Bronchial epithelial cell (primary cell): ENCODE measurements around the gene ZNF827. TPM values are rescaled to one million over a fixed set of nuclear protein-coding genes. Genes with fewer than 3 reads are reported as not detected.
A peak's percentile ranks its signal among the peaks of the same experiment; 100 is the strongest.

Experiments used
- DNase-seq: peaks from one replicate; pipeline ENCODE4 v3.0.0-alpha.2; 2010; ENCODE audit warnings: low read depth
- FAIRE-seq: peaks from 2 replicates; lab custom pipeline; 2011; peaks lifted over from hg19 to GRCh38; lab: Jason Lieb, UNC
- H3K27me3 ChIP-seq: 2 replicates; pipeline ENCODE4 v1.5.1; 2011; ENCODE audit warnings: low read length; ENCODE audit not compliant: control insufficient read depth, insufficient read depth
- H3K36me3 ChIP-seq: 2 replicates; pipeline ENCODE4 v1.5.1; 2011; ENCODE audit warnings: low read length; ENCODE audit not compliant: control insufficient read depth, insufficient read depth
- H3K4me3 ChIP-seq: 2 replicates; pipeline ENCODE4 v1.5.1; 2011; ENCODE audit warnings: mild to moderate bottlenecking, low read depth, low read length, control low read depth
- total RNA-seq: library from RNA; depleted of rRNA; stranded (reverse); fragments of >200 nt; gene quantifications from 2 replicates; pipeline ENCODE4 v1.2.1, GENCODE V29; 2014
- TF ChIP-seq, protein P1 (sequence below): IDR thresholded peaks from 2 replicates; pipeline ENCODE4 v1.5.1; 2011; ENCODE audit warnings: mild to moderate bottlenecking, moderate library complexity, low read length, control low read depth, inconsistent platforms; ENCODE audit not compliant: insufficient read depth, severe bottlenecking

The ZNF827 gene
- total RNA-seq, 1 donor from 2014 or later, result 2.1 TPM

DNA sequence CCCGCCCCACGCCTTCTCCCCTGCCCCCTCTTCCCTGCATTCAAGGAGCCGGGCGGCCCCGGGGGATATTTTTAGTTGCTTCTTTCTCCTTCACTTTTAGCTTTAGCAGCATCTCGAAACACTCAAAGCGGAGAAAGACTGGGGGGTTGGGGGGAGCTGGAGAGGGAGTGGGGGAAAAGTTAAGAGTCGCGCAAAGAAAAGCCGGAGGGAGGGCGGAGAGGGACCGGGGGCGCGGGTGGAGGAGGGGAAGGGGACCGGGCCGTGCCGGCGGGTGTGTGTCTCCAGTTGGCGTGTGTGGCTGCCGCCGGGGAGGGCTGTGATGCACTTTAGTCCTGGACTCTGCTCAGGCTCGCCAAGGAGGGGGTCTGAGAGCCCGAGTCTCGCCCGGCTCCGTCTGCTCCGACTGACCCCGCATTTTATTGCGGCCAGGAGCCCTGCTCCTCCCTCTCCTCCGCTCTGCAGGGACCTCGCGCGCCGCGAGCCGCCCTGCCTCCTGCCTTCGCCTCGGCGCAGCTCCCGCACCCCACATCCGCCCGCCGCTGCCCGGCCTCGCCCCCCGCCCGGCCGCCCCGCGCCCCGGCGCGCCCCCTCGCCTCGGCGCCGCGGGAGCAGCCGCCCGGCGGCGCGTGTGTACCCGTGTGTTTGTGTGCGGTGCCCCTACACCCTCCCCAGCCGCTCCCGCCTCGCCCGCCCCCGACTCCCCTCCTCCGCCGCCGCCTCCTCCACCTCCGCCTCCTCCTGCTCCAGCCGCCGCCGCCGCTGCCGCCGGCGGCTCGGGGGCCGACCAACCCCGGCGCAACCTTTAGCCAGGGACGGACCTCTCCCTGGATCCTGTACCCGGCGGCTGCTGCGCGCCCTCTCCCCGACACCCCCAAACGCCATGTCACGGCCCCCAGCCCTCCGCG lies 1.4 kb downstream of the ZNF827 start:
- H3K27me3 ChIP-seq, result no peaks in the 10 kb centered on the region
- TF ChIP-seq, protein P1, sequence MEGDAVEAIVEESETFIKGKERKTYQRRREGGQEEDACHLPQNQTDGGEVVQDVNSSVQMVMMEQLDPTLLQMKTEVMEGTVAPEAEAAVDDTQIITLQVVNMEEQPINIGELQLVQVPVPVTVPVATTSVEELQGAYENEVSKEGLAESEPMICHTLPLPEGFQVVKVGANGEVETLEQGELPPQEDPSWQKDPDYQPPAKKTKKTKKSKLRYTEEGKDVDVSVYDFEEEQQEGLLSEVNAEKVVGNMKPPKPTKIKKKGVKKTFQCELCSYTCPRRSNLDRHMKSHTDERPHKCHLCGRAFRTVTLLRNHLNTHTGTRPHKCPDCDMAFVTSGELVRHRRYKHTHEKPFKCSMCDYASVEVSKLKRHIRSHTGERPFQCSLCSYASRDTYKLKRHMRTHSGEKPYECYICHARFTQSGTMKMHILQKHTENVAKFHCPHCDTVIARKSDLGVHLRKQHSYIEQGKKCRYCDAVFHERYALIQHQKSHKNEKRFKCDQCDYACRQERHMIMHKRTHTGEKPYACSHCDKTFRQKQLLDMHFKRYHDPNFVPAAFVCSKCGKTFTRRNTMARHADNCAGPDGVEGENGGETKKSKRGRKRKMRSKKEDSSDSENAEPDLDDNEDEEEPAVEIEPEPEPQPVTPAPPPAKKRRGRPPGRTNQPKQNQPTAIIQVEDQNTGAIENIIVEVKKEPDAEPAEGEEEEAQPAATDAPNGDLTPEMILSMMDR, result no peak
- H3K4me3 ChIP-seq, result peak overlapping the region; percentile 78
- no peak for FAIRE-seq
- no peak for DNase-seq
- no peaks in the 10 kb centered on the region for H3K36me3 ChIP-seq

DNA sequence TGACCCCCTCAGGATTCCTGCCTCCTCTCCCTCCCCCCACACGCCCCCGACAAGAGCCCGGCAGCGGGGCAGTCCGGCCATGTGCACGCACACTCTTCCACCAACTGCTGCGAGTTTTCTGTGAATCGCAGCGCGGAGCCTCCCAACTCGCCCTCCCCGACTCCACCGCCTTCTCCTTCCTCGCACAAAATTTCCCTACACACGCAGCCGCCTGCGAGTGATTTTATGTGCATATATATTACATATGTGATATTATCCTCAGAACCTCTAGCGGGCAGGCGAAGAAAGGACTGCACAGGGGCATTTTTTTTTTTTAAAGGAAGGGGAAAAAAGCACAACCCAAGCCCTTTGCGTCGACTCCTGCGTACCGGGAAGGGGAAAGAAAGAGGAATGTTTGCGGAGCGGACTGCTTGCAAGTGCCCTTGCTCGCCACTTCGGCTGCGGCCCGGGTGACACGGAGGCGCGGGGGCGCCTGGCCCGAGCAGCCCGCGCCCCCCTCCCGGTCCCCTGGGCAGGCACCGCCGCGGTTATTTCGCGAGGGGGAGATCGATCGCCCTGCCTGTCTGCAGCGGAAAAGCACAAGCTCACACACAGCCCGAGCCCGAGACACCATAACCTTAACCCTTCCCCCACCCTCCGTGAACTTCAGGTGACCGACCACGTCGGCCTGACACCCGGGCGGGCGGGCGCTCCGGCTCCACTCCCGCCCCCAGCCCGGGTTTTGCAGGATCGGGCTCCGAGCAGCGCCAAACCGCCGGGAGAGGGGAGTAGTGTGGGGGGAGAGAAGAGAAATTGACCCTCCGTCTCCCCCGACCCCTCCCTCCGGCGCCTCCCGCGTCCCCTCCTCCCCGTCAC lies 2.3 kb downstream of the ZNF827 start:
- DNase-seq, result peak; percentile 55
- FAIRE-seq, result no peak
- peak overlapping the region; percentile 78 for H3K4me3 ChIP-seq
- H3K36me3 ChIP-seq, result no peaks in the 10 kb centered on the region
- TF ChIP-seq, protein P1, result peak; percentile 0
- H3K27me3 ChIP-seq, result no peaks in the 10 kb centered on the region

DNA sequence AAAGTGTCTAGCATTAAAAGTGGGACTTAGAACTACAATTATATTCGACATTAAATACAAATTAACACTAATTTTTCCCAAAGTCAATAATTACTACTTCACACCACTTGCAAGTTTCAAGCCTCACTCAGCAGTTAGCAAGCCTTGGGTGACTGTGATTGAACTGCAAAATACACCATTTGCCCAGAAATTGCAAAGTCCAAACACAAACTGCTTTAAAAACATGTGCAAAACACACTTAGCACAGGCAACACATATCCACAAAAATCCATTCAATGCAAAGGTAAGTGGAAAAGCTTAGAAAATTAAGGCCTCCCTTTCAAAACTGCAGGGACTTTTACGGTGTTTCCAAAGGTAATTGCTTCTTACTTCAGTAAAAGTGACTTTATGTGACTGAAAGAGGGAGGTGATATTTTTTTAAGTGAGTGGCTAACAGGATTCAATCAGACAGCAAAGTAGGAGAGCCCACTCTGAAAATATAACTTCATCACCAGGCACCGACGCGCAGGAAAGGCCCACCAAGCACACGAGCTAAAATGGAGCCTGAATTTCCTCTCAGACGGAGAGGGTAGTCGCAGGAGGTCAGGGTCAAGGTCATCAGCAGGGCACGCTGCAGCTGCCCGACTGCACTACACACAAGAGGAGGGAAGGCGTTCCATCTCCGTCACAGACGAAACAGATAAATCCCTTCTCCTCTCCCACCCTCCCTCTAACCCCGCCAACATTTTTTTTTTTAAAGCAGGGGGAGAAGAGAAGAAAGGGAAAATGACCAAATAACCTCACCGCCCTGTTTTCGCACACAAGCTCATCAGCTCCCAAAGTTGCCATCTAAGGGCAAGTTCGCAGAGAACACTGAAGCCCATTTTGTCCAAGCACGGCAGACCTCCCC lies 3.1 kb downstream of the ZNF827 start:
- DNase-seq (no peak), FAIRE-seq (no peak)
- Histone ChIP-seq H3K4me3 (peak overlapping the region; percentile 78), H3K27me3 (no peaks in the 10 kb centered on the region), H3K36me3 (no peaks in the 10 kb centered on the region)
- TF ChIP-seq, protein P1, result no peak

DNA sequence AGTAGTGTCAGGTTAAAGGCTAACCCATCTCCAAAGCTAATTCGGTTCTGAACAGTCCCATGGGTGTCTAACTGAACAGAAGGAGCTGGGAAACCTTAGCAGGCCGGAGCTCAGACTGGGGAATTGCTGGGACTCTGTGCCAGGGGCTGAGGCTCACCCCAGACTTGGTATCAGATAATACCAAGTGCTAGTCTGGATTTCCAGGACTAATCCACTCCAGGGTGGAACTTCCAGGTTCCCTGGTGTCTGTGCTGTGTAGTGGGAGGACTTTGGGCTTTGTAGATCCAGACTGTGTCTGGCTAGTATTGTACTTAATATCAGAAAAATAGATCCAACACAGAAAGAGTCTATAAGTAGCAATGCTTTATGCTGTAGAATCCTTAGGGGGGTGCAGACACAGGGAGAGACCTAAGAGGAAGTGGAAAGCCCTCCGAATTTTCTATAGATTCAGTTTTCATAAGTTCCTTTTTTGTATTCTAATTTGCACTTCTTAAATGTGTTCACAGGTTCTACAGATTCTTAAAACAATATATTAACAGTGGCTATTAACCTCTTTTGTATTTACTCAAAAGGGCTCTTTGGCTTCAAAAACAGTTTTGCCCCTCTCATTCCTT lies 4.1 kb downstream of the ZNF827 start:
- FAIRE-seq, result no peak
- no peaks in the 10 kb centered on the region for H3K36me3 ChIP-seq
- H3K27me3 ChIP-seq, result no peaks in the 10 kb centered on the region
- no peak for DNase-seq
- TF ChIP-seq, protein P1, result no peak
- H3K4me3 ChIP-seq, result no peak overlapping the region

DNA sequence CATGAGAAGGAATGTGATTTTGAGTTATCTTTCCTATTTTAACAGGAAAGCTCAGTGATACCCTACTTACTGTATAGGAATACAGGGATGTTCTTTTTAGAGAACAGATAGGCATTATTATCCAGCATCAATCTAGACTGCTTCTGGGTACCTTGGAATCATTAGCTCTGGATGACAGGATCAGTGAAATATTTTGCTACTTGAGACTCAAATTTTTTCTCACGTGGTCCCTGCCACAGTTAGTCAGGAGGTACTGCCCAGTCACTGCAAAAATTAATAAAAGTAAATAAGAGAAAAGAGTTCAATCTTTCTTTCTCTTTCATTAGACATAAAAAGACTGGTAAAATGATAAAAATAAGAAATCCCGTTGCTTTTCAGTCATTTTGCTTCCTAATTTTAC lies 5.5 kb downstream of the ZNF827 start:
- DNase-seq, result no peak
- Histone ChIP-seq H3K36me3 (no peaks in the 10 kb centered on the region), H3K27me3 (no peaks in the 10 kb centered on the region), H3K4me3 (no peak overlapping the region)
- FAIRE-seq, result no peak
- TF ChIP-seq, protein P1, result no peak
